C4-2B (cell line): ENCODE measurements around the gene PLA2G4A.

ENCODE experiments used
- ZFX ChIP-seq: fragments of 450-650 bp; IDR thresholded peaks from 2 replicates; pipeline ENCODE4 v1.6.1; 2017
- TF ChIP-seq, protein P1 (sequence below): fragments of 450-650 bp; conservative IDR thresholded peaks from 2 replicates; pipeline ENCODE4 v1.5.1; 2017; ENCODE audit warnings: mild to moderate bottlenecking

DNA sequence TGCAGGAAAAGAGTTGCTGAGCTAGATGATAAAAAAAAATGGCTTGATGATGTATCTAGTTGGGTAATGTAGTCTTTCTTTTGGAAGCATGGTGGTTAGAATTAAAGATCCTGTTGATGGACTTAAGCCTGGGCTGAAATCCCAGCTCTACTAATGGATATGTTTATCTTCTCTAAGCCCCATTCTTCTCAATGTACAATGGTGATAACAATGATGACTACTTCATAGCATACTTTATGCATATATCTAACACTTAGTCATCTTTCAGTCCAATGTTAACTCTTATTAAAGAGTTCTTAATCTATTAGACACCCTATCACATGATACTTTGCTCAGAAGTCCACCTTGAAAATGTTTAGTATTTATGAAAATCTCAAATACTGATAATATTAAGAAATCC lies 189.5 kb downstream of the PLA2G4A start:
- TF ChIP-seq, protein P1, sequence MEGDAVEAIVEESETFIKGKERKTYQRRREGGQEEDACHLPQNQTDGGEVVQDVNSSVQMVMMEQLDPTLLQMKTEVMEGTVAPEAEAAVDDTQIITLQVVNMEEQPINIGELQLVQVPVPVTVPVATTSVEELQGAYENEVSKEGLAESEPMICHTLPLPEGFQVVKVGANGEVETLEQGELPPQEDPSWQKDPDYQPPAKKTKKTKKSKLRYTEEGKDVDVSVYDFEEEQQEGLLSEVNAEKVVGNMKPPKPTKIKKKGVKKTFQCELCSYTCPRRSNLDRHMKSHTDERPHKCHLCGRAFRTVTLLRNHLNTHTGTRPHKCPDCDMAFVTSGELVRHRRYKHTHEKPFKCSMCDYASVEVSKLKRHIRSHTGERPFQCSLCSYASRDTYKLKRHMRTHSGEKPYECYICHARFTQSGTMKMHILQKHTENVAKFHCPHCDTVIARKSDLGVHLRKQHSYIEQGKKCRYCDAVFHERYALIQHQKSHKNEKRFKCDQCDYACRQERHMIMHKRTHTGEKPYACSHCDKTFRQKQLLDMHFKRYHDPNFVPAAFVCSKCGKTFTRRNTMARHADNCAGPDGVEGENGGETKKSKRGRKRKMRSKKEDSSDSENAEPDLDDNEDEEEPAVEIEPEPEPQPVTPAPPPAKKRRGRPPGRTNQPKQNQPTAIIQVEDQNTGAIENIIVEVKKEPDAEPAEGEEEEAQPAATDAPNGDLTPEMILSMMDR: no peak
- no peak for TF ChIP-seq ZFX
